ENCODE data around the gene ASCL1. TPM values are rescaled to one million over a fixed set of nuclear protein-coding genes. Genes with fewer than 3 reads are reported as not detected.

Gene ASCL1
- total and polyA plus RNA-seq, 12 donors = 0.17 to 2.8 (median 0.72) TPM; not detected in 1

- no peak for TF ChIP-seq POLR2A (IDR thresholded peaks at IDR 0.05)
- Histone ChIP-seq H3K9me3 (replicated peaks in 1 of 3) (no peaks in the 10 kb centered on the region), H3K4me1 (replicated peaks in 1 of 2) (no peaks in the 10 kb centered on the region), H3K4me3 (no peak overlapping the region), H3K36me3 (replicated peaks in 1 of 2) (no peaks in the 10 kb centered on the region), H3K27ac (no peak overlapping the region), H3K27me3 (peaks cover 11% of the 10 kb centered on the region)
- intact Hi-C loops (cut with DNase I) = loop anchor here (2.0 to 5.0 kb wide), 2 partner anchors 601 to 603 kb away; no protein-coding TSS in a partner anchor
- no peak for DNase-seq
- 54 to 88% (median 63%) methylated on average over 1 to 2 of the region's 2 CpGs for WGBS, 4 donors
Observed at GRCh38 chr12:102946042-102946441, 11.4 kb upstream of the ASCL1 start.

- Histone ChIP-seq H3K4me1 (replicated peaks in 1 of 2) (no peaks in the 10 kb centered on the region), H3K9me3 (replicated peaks in 1 of 3) (no peaks in the 10 kb centered on the region), H3K27ac (no peak overlapping the region), H3K4me3 (no peak overlapping the region), H3K36me3 (replicated peaks in 1 of 2) (no peaks in the 10 kb centered on the region), H3K27me3 (peaks cover 17% of the 10 kb centered on the region)
- WGBS, 4 donors = 2 to 3% (median 2%) methylated on average over 11 of the region's 11 CpGs
- intact Hi-C loops (cut with DNase I) = loop anchor here in 1 of 2 donors (5.0 kb wide), 1 partner anchor 598 kb away; no protein-coding TSS in a partner anchor
- TF ChIP-seq POLR2A (IDR thresholded peaks at IDR 0.05) = no peak
- peak; percentile 70 to 95 (median 84) for TF ChIP-seq CTCF (IDR thresholded peaks at IDR 0.05)
- DNase-seq = peak in 6 of 7 donors; percentile 32 to 79 (median 58)
Observed at GRCh38 chr12:102948941-102949352, 8.5 kb upstream of the ASCL1 start.

- H3K27me3 ChIP-seq = peaks cover 23% of the 10 kb centered on the region
- DNase-seq = peak in 1 of 7 donors; percentile 80
- no peak overlapping the region for H3K4me3 ChIP-seq
- TF ChIP-seq CTCF (IDR thresholded peaks at IDR 0.05) (peak in 2 of 6 experiments; percentile 21 to 26), POLR2A (IDR thresholded peaks at IDR 0.05) (no peak)
- intact Hi-C loops (cut with DNase I) = no loop called here
- H3K27ac ChIP-seq = no peak overlapping the region
- no peaks in the 10 kb centered on the region for H3K9me3 ChIP-seq (replicated peaks in 1 of 3)
- 2 to 6% (median 4%) methylated on average over 14 to 37 of the region's 37 CpGs for WGBS, 4 donors
- H3K4me1 ChIP-seq (replicated peaks in 1 of 2) = no peaks in the 10 kb centered on the region
- H3K36me3 ChIP-seq (replicated peaks in 1 of 2) = no peaks in the 10 kb centered on the region
Observed at GRCh38 chr12:102950107-102950949, 7.1 kb upstream of the ASCL1 start.

- no peak for DNase-seq
- WGBS, 4 donors = 4 to 8% (median 6%) methylated on average over 8 to 21 of the region's 21 CpGs
- Histone ChIP-seq H3K4me1 (replicated peaks in 1 of 2) (no peaks in the 10 kb centered on the region), H3K9me3 (replicated peaks in 1 of 3) (no peaks in the 10 kb centered on the region), H3K36me3 (replicated peaks in 1 of 2) (no peaks in the 10 kb centered on the region), H3K4me3 (no peak overlapping the region), H3K27ac (no peak overlapping the region), H3K27me3 (peaks cover 27% of the 10 kb centered on the region)
- TF ChIP-seq POLR2A (IDR thresholded peaks at IDR 0.05) (no peak), CTCF (IDR thresholded peaks at IDR 0.05) (no peak)
- intact Hi-C loops (cut with DNase I) = no loop called here
Observed at GRCh38 chr12:102950950-102951619, 6.4 kb upstream of the ASCL1 start.

All from adrenal gland (tissue), 12 donors.